Epidermal melanocyte (primary cell): ENCODE data around the gene MINDY1.

ENCODE experiments used
- DNase-seq: peaks from one replicate; pipeline ENCODE4 v3.0.0; 2011; ENCODE audit warnings: low spot score; ENCODE audit not compliant: insufficient read length

MINDY1 gene

GRCh38 chr1:150967936-150968335 lies 38.8 kb downstream of the MINDY1 start:
- no peak for DNase-seq

- DNase-seq: no peak
These were observed 40.7 kb downstream of the MINDY1 start for GRCh38 chr1:150966011-150966410.

- DNase-seq: no peak
These were observed 41.1 kb downstream of the MINDY1 start for GRCh38 chr1:150965605-150966004.

GRCh38 chr1:150964164-150964489 lies 42.6 kb downstream of the MINDY1 start:
- no peak for DNase-seq

GRCh38 chr1:150963321-150964163 lies 43.2 kb downstream of the MINDY1 start:
- no peak for DNase-seq

GRCh38 chr1:150961756-150962155 lies 44.9 kb downstream of the MINDY1 start:
- DNase-seq: no peak

- no peak for DNase-seq
These were observed 46.1 kb downstream of the MINDY1 start for GRCh38 chr1:150960646-150961045.

- DNase-seq: no peak
These were observed 49.0 kb downstream of the MINDY1 start for GRCh38 chr1:150957666-150958065.

GRCh38 chr1:150955280-150955679 lies 51.4 kb downstream of the MINDY1 start:
- no peak for DNase-seq

- no peak for DNase-seq
These were observed 52.0 kb downstream of the MINDY1 start for GRCh38 chr1:150954708-150955107.
